SK-N-SH treated with all-trans-retinoic acid at 6 μM for 48 hours (cell line): ENCODE results near the gene OBSCN.

ENCODE experiments used
- CSDC2 ChIP-seq: fragments of 250-450 bp; sonication (Bioruptor Pico); IDR thresholded peaks from 2 replicates; pipeline ENCODE4 v1.5.0; 2020; ENCODE audit warnings: mild to moderate bottlenecking, moderate library complexity
- RARB ChIP-seq: fragments of 250-450 bp; sonication (Bioruptor Pico); IDR thresholded peaks from 2 replicates; pipeline ENCODE4 v1.8.0; 2021; ENCODE audit warnings: mild to moderate bottlenecking, moderate library complexity
- SNAI2 ChIP-seq: fragments of 250-450 bp; sonication (Bioruptor Pico); IDR thresholded peaks from 2 replicates; pipeline ENCODE4 v1.5.0; 2020; ENCODE audit warnings: mild to moderate bottlenecking, moderate library complexity
- TCF4 ChIP-seq: fragments of 250-450 bp; sonication (Bioruptor Pico); IDR thresholded peaks from 2 replicates; pipeline ENCODE4 v1.8.0; 2021; ENCODE audit warnings: mild to moderate bottlenecking, moderate library complexity, borderline replicate concordance
- TOX ChIP-seq: fragments of 250-450 bp; sonication (Bioruptor Pico); IDR thresholded peaks from 2 replicates; pipeline ENCODE4 v1.8.0; 2021; ENCODE audit warnings: mild to moderate bottlenecking, moderate library complexity, borderline replicate concordance
- ZC3H10 ChIP-seq: fragments of 250-450 bp; sonication (Bioruptor Pico); IDR thresholded peaks from 2 replicates; pipeline ENCODE4 v1.5.1; 2021; ENCODE audit warnings: mild to moderate bottlenecking, moderate library complexity
- TF ChIP-seq, protein P1 (sequence below): fragments of 250-450 bp; sonication (Bioruptor Pico); IDR thresholded peaks from 2 replicates; pipeline ENCODE4 v1.8.0; 2021; ENCODE audit warnings: low read depth, mild to moderate bottlenecking, moderate library complexity, borderline replicate concordance
- TF ChIP-seq, protein P2 (sequence below): fragments of 250-450 bp; sonication (Bioruptor Pico); IDR thresholded peaks from 2 replicates; pipeline ENCODE4 v1.8.0; 2020; ENCODE audit warnings: mild to moderate bottlenecking, moderate library complexity, borderline replicate concordance

DNA sequence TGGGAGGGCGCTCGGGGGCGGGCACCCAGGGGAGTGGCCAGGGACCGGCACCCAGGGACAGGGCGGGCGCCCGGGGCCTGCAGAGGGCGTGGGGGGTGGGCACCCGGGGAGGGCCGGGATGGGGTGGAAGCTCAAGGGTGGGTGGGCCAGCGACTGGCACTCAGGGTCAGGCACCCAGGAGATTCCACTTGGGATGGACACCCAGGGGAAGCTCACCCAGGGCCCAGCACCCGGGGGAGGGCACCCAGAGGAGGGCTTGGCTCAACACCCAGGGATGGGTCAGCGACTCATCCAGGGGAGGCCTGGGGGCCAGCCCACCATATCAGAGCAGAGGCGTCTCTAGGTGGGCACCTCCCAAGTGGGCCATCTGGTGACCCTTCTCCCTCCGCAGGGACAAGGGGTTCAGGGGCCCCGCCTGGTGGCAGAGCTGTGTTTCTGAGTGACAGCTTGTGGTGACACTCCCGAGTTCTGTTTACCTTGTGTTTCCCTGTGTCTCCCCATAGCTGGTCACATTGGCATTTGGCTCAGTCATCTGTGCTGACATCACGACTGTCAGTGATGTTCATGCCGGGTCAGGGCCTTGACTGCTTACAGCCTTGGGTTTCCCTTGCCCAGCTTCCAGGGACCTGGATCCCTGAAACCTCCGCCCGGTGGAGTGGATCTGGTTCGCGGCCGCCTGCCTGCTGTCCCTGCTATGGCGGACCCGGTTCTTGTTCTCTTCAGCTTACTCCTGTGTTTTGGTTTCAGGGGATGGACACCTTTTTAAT is 41.5 kb upstream of the OBSCN start:
- TF ChIP-seq, protein P1, sequence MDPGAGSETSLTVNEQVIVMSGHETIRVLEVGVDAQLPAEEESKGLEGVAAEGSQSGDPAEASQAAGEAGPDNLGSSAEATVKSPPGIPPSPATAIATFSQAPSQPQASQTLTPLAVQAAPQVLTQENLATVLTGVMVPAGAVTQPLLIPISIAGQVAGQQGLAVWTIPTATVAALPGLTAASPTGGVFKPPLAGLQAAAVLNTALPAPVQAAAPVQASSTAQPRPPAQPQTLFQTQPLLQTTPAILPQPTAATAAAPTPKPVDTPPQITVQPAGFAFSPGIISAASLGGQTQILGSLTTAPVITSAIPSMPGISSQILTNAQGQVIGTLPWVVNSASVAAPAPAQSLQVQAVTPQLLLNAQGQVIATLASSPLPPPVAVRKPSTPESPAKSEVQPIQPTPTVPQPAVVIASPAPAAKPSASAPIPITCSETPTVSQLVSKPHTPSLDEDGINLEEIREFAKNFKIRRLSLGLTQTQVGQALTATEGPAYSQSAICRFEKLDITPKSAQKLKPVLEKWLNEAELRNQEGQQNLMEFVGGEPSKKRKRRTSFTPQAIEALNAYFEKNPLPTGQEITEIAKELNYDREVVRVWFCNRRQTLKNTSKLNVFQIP (CRISPR knock-in tag), result peak; percentile 19; the same call in 1 of the 2 replicates
- no peak for TF ChIP-seq SNAI2 (CRISPR knock-in tag)
- TF ChIP-seq, protein P2, sequence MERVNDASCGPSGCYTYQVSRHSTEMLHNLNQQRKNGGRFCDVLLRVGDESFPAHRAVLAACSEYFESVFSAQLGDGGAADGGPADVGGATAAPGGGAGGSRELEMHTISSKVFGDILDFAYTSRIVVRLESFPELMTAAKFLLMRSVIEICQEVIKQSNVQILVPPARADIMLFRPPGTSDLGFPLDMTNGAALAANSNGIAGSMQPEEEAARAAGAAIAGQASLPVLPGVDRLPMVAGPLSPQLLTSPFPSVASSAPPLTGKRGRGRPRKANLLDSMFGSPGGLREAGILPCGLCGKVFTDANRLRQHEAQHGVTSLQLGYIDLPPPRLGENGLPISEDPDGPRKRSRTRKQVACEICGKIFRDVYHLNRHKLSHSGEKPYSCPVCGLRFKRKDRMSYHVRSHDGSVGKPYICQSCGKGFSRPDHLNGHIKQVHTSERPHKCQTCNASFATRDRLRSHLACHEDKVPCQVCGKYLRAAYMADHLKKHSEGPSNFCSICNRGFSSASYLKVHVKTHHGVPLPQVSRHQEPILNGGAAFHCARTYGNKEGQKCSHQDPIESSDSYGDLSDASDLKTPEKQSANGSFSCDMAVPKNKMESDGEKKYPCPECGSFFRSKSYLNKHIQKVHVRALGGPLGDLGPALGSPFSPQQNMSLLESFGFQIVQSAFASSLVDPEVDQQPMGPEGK (CRISPR knock-in tag), result no peak
- no peak for TF ChIP-seq TOX (CRISPR knock-in tag)
- no peak for TF ChIP-seq CSDC2
- TF ChIP-seq TCF4 (CRISPR knock-in tag), result no peak
- TF ChIP-seq RARB (CRISPR knock-in tag), result no peak
- TF ChIP-seq ZC3H10, result no peak
